GM21528 (cell line): Measurements from ENCODE around the gene FLNC.

Source experiments
- ATAC-seq: cut with Tn5 transposase; IDR thresholded peaks from one replicate; pipeline ENCODE4 v1.9.1; 2021; ENCODE audit warnings: mild to moderate bottlenecking, moderate library complexity; ENCODE audit not compliant: unreplicated experiment, low FRiP score

Gene FLNC

DNA sequence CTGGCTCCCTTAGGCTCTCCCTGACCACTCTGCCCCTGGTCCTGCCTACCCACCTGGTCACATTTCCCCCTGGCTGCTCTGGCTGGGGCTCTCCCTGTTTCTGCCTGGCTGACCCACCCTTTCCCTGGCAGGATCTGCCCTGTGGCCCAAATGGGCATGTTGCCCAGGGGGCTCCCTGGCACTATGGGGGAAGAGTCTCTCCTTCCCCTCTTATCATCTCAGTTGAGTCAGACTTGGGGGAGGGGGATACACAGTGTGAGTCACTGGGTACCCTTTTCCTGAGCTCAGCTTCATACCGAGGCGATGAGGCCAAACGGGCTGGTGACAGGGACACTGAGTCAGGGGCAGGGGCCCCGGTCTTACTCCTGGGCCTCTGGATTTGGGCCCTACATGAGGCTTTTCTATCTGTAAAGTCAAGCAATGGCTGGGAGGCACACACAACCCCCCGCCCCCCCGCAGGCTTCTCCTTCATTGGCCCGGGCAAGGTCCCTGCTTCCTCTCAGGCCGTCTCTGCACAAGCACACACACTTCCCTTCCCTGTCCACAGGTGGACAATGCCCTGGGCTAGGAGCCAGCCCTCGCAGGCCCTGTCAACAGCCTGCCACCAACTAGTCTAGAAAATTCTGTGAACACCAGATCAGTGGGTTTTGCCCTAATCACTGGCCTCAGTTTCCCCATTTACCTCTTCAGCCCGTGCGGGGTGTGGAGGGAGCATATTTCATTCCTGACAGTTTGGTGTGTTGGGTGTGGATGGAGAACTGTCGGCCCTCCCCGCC is 627 bp upstream of the FLNC start:
- ATAC-seq = no peak

DNA sequence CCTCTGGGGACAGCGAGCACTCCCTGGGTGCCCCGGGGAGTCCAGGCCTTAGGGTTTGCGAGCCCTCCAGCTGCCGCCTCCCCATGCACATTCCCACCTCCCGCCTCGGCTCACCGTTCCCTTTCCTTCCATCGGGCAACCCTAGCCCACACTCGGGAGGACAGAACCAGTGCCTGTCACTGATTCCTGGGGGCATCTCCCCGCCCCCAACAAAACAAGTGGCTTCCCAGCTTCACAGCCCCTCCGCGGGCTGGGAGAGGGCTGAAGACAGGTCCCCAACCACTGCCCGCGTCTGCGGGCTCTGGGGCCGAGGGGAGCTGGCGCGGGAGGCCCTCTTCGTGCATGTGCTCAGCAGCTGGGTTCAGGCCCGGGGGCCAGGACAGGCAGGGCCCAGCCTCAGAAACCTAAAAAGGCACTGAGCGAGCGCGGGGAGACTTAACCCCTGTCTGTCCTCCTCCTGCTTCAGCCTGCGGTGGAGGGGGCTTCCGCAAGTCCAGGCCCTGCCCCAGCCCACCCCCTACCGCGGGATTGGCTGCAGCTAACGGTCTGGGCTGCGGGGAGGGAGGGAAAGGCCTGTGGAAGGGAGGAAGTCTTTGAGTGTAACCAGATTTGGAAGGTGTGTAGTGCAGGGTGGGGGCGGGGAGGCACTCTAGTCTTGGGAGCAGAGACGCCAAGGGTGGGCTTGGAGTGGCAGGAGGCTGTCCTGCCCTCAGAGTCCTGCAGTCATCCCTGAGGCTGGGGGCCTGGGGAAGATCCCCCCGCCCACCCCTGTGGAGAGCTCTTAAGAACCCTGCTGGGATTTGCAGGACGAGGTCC is 1.2 kb downstream of the FLNC start:
- ATAC-seq = no peak

DNA sequence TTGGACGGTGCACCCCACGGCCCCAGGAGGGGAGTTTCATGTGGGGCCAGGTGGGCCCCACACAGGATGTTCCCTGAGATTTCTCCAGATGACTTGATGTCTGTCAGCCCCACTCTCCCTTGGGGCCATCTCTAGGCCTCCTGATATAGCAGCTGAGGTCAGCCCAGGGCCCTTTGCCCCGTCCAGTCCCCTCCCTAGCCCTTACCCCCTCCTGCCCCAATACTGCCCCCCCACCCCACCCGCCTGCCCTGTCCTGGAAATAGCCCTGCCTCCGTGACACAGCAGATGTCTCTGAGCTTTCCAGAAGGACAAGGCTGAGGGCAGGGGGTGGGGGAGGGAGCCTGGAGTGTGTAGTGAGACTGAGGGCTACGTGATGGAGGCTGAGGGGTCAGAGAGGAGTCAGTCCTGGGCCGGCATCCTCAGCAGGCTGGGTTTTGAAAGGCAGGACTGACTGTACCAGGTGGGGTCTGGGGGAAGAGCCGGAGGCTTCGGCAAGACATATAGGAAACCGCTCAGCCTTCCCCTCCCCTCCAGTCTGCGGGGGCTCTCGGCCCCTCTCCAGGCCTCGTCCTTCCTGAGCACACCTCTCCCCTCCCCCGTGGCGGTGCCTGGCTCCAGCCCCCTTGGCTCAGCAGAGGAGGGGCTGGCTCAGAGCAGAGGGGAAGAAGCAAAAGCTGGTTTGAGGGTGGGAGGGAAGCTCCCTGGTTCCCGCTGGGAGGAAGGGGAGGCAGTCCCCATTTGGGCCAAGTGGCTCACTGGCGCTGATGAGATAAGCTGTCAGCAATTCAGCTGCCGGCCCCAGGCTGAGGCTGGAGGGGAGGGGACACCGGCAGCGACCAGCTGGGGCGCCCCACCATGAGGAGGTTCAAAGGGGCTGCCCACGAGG is 2.0 kb downstream of the FLNC start:
- no peak for ATAC-seq

DNA sequence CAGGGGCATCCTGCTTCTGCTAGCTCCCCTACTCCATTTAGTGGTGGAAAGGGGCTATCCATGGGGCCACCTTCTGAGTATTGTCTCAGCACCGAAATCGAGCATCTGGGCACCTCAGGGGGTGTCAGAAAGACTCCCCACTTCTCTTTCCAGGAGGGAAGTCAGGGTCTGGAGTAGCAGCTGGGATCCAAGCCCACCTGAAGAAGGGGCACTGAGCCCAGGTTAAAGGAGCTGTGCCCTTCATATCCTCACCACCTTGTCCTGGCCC is 2.6 kb downstream of the FLNC start:
- no peak for ATAC-seq

DNA sequence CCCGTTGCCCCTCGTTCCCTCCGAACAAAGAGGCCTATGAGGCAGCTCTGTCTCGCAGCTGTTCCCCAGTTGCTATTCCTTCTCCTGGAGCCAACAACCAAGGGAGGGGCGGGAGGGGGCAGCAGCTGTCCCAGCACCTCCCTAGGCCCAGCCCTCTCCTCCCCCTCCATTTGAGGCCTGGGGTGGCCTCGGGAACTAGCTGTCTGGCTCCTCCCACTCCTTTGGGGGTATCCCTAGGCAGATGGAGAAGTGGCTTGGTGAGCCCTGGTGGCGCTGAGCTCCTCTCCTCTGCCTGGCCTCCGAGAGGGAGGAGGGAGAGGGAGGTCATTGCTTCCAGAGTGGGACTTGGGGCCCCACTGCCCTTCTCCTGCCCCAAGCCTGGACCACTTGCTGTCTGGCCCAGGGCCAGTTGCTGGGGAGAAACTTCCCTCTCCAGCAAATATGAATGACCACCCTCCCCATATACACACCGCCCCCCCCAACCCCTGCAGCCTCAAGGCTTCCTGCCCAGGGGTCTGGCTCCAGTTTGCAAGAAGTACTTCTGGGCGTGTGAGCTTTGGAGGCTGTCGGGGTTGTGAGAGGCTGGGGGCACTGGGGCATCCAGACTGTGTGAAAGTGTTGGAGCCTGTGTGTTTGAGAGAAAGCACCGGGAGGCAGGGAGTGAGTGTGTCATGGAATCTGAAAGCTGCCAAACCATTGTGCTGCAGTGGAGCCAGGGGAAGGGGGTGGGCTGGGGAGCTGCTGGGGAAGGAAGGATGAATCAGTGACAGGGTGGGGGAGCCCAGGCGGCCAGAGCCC is 3.1 kb downstream of the FLNC start:
- ATAC-seq = no peak

DNA sequence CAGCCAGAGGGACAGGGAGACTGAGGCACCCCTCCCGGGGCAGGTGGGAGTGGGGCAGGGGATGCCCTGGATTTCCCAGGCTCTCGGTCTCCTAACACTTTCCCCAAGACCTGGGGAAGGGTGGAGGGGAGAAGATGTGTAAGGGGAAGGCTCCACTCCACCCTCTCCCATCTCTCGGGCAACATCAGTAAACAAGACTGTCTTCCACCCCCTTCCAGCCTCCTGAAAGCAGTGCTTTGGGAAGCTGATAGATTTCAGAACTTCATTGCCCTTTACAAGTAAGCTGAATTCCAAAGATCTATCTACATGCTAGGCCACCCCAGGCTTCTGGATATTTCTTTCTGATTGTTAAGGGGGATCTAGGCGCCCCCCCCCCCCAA is 3.7 kb downstream of the FLNC start:
- ATAC-seq = no peak

DNA sequence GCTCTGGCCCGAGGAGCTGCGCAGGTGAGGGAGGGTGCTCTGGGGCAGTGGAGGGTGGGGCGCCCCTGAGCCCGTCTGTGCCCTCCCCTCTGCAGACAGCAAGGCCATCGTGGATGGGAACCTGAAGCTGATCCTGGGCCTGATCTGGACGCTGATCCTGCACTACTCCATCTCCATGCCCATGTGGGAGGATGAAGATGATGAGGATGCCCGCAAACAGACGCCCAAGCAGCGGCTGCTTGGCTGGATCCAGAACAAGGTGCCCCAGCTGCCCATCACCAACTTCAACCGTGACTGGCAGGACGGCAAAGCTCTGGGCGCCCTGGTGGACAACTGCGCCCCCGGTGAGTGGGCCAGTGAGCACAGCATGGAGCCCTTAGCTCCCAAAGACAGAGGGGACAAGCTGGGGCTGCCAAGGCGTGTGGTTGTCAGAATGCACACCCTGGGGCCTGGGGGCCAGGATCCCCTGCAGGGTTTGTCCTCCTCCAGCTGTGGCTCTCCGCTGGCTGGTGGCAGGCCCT is 5.1 kb downstream of the FLNC start:
- ATAC-seq = no peak

DNA sequence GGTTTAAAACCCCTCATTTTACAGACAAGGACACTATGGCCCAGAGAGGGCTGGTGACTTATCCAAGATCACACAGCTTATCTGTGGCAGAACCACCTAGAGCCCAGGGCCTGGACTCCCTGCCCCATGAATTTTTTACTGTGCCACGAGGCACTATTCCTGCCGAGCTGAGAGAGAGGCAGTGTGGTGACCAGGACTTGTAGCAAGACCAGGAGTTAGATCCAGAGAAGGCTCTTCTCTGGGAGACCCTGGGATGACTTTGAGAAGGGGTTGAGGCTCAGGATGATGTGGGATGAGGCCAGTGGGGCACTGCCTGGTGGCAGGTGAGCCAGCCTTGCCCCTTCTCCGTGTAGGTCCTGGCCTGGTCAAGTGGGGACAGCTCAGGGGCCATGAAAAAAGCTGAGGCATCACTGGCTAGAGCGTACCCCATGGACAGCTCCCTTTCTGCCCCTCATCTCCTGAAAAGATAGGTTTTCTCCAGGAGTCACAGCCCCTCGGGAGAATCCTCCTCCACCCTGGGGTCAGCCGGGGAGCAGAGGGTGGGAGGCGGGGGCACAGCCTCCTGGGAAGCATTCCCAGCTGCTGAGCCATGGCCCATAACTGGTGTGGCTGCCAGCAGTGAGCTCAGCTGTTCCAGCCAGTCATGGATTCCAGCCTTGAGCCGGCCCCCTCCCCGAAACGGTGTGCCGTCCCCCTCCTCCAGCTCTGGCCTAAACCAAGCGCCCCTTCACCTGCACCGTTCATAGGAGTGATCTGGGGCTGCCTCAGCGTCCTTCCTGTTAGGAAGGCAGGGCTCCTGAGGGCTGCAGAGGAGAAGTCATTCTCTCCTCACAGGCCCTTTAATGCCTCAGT is 5.8 kb downstream of the FLNC start:
- no peak for ATAC-seq

DNA sequence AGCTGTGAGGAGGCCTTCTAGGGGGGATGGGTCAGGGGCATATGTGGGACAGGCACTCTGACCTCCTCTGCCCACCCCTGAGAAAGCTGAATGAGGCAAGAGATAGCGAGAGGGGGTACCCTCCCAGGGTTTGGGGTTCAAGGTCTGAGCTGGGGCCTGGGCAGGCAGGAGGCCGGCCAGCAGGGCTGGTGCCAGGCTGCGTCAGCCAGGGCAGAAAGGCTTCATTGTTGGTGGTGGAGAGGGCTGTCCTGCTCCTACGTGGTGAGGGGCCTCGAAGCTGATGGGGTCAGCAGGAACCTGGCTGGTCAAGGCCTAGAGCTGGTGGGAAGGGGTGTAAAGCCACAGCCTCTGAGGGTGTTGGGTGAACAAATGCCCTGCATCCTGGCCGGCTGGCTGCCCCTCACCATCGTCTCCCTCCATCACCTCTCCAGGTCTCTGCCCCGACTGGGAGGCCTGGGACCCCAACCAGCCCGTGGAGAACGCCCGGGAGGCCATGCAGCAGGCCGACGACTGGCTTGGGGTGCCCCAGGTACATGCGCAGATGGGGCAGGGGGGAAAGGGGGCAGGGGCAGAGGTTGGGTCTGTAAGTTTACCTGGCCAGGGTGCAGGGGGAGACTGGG is 6.6 kb downstream of the FLNC start:
- ATAC-seq = no peak

DNA sequence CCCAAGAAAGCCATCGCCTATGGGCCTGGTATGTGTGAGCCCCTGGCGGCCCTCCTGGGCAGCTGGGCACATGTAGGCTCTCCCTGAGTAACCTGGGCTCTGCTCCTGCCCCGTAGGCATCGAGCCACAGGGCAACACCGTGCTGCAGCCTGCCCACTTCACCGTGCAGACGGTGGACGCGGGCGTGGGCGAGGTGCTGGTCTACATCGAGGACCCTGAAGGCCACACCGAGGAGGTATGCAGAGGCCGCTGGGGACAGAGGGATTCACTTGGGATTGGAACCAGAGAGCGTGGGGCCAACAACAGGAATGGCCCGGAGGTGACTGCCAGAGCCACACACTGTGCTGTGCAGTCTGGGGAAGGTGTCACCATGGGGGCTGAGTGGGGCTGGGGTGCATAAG is 7.3 kb downstream of the FLNC start:
- ATAC-seq = no peak

DNA sequence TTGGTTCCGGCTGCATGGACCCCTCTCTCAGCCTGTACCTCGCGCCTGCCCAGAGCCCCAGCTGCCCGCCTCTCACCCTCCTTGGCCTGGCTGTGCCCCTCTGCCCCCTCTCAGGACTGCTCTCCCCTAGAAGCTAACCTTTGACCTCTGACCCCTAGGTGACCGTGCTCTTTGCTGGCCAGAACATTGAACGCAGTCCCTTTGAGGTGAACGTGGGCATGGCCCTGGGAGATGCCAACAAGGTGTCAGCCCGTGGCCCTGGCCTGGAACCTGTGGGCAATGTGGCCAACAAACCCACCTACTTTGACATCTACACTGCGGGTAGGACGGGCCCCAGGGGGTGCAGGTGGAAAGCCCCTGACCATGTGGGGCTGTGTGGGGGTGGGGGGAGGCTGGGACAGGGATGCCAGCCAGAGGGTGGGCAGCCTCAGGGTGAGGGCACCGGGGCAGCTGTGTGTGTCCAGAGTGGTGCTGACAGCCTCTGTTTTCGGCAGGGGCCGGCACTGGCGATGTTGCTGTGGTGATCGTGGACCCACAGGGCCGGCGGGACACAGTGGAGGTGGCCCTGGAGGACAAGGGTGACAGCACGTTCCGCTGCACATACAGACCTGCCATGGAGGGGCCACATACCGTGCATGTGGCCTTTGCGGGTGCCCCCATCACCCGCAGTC is 8.0 kb downstream of the FLNC start:
- ATAC-seq = no peak

DNA sequence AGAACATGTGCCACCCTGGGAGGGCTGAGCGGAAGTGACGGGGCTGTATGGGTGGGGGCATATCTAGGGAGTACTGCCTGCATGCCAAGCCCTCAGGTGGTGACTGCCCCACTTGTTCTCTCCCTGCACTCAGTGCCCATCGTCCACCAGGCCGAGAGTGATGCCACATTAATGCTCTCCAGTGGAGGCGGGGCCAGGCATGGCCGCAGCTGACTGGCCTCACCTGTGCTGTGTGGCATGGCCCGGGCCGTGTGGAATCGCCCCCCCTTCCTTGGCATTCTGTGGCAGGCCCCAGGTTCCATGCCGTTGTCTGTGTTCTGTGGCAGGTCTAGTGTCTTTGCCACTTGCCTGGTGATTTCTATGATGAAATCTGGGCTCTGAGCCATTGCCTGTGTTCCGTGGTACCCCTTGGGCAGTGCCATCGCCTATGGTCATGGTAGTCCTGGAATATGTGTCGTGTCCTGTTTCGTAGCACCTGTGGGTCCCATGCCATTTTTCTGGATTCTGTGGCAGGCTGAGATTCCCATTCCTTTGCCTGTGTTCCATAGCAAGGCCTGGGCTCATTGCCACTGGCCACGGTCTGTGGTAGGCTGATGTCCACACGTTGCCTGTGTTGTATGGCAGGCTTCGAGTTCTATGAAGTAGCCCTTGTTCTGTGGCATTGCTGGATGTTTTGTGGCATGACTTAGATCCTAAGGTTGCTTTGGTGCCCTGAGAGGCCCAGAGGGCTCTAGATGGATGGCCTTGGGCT is 8.9 kb downstream of the FLNC start:
- ATAC-seq = no peak

DNA sequence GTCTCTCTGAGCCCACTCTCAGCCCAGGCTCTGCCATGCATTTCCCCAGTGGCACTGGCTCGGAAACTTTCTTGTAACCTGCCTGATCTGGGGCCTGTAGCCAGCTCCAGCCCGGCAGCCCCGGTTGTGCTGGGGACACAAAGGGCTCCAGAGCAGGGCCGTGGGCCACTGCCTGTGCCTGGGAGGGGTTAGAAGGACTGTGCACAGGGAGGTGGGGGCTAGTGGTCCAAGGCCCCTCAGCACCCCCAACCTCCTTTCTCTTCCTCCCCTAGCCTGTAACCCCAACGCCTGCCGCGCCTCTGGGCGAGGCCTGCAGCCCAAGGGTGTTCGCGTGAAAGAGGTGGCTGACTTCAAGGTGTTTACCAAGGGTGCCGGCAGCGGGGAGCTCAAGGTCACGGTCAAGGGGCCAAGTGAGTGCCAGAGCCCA is 9.6 kb downstream of the FLNC start:
- ATAC-seq = no peak

DNA sequence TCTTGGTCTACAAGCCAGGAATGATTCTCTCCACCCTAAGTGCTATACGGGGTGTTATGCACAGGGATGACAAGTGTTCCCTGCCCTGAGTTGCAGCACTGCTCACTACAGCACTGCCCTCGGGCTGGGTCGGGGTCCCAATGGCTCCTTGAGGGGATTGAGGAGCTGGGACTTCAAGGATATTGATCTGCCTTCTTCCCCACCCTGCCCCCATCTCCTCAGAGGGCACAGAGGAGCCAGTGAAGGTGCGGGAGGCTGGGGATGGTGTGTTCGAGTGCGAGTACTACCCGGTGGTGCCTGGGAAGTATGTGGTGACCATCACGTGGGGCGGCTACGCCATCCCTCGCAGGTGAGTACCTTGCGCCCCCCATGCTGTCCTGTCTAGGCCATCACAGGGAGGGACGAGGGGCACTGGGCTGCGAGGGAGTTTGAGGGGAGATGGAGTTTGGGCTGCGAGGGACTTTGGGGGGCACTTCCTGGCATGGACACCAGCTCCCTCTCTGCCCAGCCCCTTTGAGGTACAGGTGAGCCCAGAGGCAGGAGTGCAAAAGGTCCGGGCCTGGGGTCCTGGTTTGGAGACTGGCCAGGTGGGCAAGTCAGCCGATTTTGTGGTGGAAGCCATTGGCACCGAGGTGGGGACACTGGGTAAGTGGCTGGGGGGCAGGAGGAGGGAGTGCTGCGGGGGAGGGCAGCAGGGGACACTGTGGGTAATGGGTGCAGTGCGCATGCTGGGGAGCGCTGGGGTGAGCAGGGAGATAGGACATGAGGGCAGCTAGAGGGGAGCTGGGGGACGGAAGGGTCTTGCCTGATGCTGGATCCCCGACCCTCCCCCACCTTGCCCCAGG is 10.3 kb downstream of the FLNC start:
- no peak for ATAC-seq

DNA sequence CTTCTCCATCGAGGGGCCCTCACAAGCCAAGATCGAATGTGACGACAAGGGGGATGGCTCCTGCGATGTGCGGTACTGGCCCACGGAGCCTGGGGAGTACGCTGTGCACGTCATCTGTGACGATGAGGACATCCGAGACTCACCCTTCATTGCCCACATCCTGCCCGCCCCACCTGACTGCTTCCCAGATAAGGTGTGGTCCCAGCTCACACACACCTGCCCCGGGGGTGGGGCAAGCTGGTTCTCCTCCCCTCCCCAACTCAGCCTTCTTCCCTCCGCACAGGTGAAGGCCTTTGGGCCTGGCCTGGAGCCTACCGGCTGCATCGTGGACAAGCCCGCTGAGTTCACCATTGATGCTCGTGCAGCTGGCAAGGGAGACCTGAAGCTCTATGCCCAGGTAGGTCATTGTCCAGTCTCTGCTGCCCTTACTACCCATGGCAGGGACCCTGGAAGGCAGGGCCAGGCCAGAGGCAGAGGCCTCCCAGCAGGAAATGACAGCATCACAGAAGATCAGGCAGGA is 11.0 kb downstream of the FLNC start:
- no peak for ATAC-seq

DNA sequence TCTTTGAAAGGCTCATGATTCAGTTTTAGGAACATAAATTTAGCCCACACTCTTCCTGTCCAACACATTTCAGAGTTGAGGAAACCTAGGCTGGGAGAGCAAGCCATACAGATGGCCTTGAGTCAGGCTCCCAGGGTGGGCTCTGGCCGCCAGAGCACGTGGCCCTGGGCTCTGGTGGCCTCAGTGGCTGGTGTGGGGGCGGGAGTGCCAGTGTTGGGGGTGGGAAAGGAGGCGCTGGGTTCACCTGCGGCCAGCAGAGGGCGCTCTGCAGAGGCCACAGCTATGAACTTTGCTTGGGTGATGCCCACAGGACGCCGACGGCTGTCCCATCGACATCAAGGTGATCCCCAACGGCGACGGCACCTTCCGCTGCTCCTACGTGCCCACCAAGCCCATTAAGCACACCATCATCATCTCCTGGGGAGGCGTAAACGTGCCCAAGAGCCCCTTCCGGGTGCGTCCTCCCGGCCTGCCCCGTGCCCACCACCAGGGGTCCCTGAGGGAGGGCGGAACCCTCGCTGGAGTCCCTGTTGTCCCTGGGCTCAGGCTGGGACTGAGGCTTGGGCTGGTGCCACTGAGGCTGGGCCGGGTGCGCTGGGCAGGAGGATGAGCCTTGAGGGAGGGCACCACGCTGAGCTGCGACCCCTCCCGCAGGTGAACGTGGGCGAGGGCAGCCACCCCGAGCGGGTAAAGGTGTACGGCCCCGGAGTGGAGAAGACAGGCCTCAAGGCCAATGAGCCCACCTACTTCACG is 11.9 kb downstream of the FLNC start:
- ATAC-seq = no peak
